IMR-90 (cell line): Measurements from ENCODE around the gene SERPINB10. TPM values are rescaled to one million over a fixed set of nuclear protein-coding genes. Genes with fewer than 3 reads are reported as not detected.

Experiments
- ATAC-seq: fragments of 200-7000 bp; cut with Tn5 transposase; 2 replicates; pipeline ENCODE4 v1.9.1; 2020; ENCODE audit warnings: low read depth, mild to moderate bottlenecking, moderate library complexity
- BruUV-seq: library from RNA; stranded (reverse); fragments of 400-500 nt; replicated peaks from 2 replicates; lab custom pipeline; 2021; lab: Mats Ljungman, UMichigan
- CTCF ChIA-PET: fragments of 300-600 bp; formaldehyde crosslinking; extraction: SDS; loops from one replicate; lab custom pipeline; 2021; ENCODE audit warnings: antibody characterized with exemption; lab: Yijun Ruan, JAX
- POLR2A ChIA-PET: fragments of 300-600 bp; sonication (Branson Sonifier 250); formaldehyde crosslinking; loops from one replicate; lab custom pipeline; 2022; ENCODE audit warnings: antibody characterized with exemption; ENCODE audit not compliant: unreplicated experiment; lab: Charles Lee
- DNase-seq: peaks from one replicate; pipeline ENCODE4 v3.0.0; 2013
- H2AFZ ChIP-seq: replicated peaks from 2 replicates; pipeline ENCODE3; 2013; ENCODE audit warnings: low read length, mild to moderate bottlenecking; ENCODE audit not compliant: poor library complexity
- H2AK5ac ChIP-seq: 2 replicates; pipeline ENCODE4 v1.6.1; 2013; ENCODE audit warnings: low read depth, low read length, inconsistent platforms
- H2AK9ac ChIP-seq: replicated peaks from 2 replicates; pipeline ENCODE3; 2013; ENCODE audit warnings: mild to moderate bottlenecking, low read depth, low read length, moderate library complexity; ENCODE audit not compliant: poor library complexity
- H2BK120ac ChIP-seq: 2 replicates; pipeline ENCODE4 v1.6.1; 2013; ENCODE audit warnings: low read depth, low read length, inconsistent platforms
- H2BK15ac ChIP-seq: 3 replicates; pipeline ENCODE4 v1.6.1; 2013; ENCODE audit warnings: low read depth, low read length, inconsistent platforms
- H2BK20ac ChIP-seq: 2 replicates; pipeline ENCODE4 v1.6.1; 2013; ENCODE audit warnings: low read depth, mild to moderate bottlenecking, inconsistent platforms, low read length, moderate library complexity
- H2BK5ac ChIP-seq: 2 replicates; pipeline ENCODE4 v1.6.1; 2013; ENCODE audit warnings: mild to moderate bottlenecking, low read depth, low read length, inconsistent platforms; ENCODE audit not compliant: poor library complexity, severe bottlenecking
- H3K14ac ChIP-seq: replicated peaks from 2 replicates; pipeline ENCODE4 v1.6.1; 2013; ENCODE audit warnings: low read depth, low read length, inconsistent platforms
- H3K18ac ChIP-seq: 2 replicates; pipeline ENCODE4 v1.6.1; 2013; ENCODE audit warnings: low read depth, low read length, control low read depth
- H3K23ac ChIP-seq: 2 replicates; pipeline ENCODE4 v1.6.1; 2013; ENCODE audit warnings: low read depth, low read length, inconsistent platforms
- H3K27ac ChIP-seq: 2 replicates; pipeline ENCODE4 v1.5.1; 2013; ENCODE audit warnings: mild to moderate bottlenecking, control low read depth, low read length; ENCODE audit not compliant: insufficient read depth
- H3K27me3 ChIP-seq: 2 replicates; pipeline ENCODE4 v1.6.1; 2013; ENCODE audit warnings: low read length; ENCODE audit not compliant: control insufficient read depth, insufficient read depth
- H3K36me3 ChIP-seq: 2 replicates; pipeline ENCODE4 v1.6.1; 2013; ENCODE audit warnings: low read length, mixed read lengths; ENCODE audit not compliant: control insufficient read depth, insufficient read depth
- H3K4ac ChIP-seq: 2 replicates; pipeline ENCODE4 v1.6.1; 2013; ENCODE audit warnings: low read depth, low read length, inconsistent platforms
- H3K4me1 ChIP-seq: 2 replicates; pipeline ENCODE4 v1.6.1; 2013; ENCODE audit warnings: low read length, mixed read lengths; ENCODE audit not compliant: control insufficient read depth, insufficient read depth
- H3K4me2 ChIP-seq: 2 replicates; pipeline ENCODE4 v1.6.1; 2013; ENCODE audit warnings: low read depth, mild to moderate bottlenecking, control low read depth, low read length, moderate library complexity
- H3K4me3 ChIP-seq: 2 replicates; pipeline ENCODE4 v1.5.1; 2013; ENCODE audit warnings: low read depth, mild to moderate bottlenecking, control low read depth, low read length, moderate library complexity; ENCODE audit not compliant: insufficient read depth
- H3K56ac ChIP-seq: 2 replicates; pipeline ENCODE4 v1.6.1; 2013; ENCODE audit warnings: low read length, inconsistent platforms; ENCODE audit not compliant: insufficient read depth; ENCODE audit errors: extremely low read depth
- H3K79me1 ChIP-seq, 2 experiments: 2 replicates each; pipeline ENCODE4 v1.6.1; 2013; ENCODE audit warnings: low read length in 2 of 2, inconsistent platforms in 1 of 2, low read depth in 1 of 2
- H3K9ac ChIP-seq: 2 replicates; pipeline ENCODE4 v1.6.1; 2013; ENCODE audit warnings: low read depth, low read length, control low read depth
- H3K9me1 ChIP-seq: 2 replicates; pipeline ENCODE4 v1.6.1; 2013; ENCODE audit warnings: low read length, inconsistent platforms; ENCODE audit not compliant: insufficient read depth
- H3K9me3 ChIP-seq: 2 replicates; pipeline ENCODE4 v1.6.1; 2013; ENCODE audit warnings: low read length; ENCODE audit not compliant: control insufficient read depth, insufficient read depth
- H4K20me1 ChIP-seq: 2 replicates; pipeline ENCODE4 v1.6.1; 2013; ENCODE audit warnings: low read length, inconsistent platforms; ENCODE audit not compliant: insufficient read depth
- H4K5ac ChIP-seq: 2 replicates; pipeline ENCODE4 v1.6.1; 2013; ENCODE audit warnings: mild to moderate bottlenecking, low read depth, low read length, control low read depth
- H4K8ac ChIP-seq, 2 experiments: 2 replicates each; pipeline ENCODE4 v1.6.1; 2013; ENCODE audit warnings: low read depth in 2 of 2, low read length in 2 of 2, control low read depth in 1 of 2, inconsistent platforms in 1 of 2
- H4K91ac ChIP-seq: 2 replicates; pipeline ENCODE4 v1.6.1; 2013; ENCODE audit warnings: low read depth, low read length, inconsistent platforms; ENCODE audit not compliant: insufficient read depth
- BHLHE40 ChIP-seq: fragments of 150-350 bp; IDR thresholded peaks from 2 replicates; pipeline ENCODE4 v1.6.1; 2016; ENCODE audit warnings: mild to moderate bottlenecking, low read depth, low read length
- CTCF ChIP-seq: conservative IDR thresholded peaks from 2 replicates; pipeline ENCODE4 v1.5.1; 2012; ENCODE audit warnings: mild to moderate bottlenecking, low read depth, low read length, improper control_type of control experiment
- MAZ ChIP-seq: IDR thresholded peaks from 2 replicates; pipeline ENCODE4 v1.6.1; 2012; ENCODE audit warnings: low read depth, mild to moderate bottlenecking, low read length, improper control_type of control experiment, moderate library complexity, borderline replicate concordance
- RCOR1 ChIP-seq: IDR thresholded peaks from 2 replicates; pipeline ENCODE4 v1.6.1; 2012; ENCODE audit warnings: mild to moderate bottlenecking, low read length, improper control_type of control experiment; ENCODE audit not compliant: insufficient replicate concordance
- WGBS, 2 experiments: methylation state at CpG; one replicate each; pipeline versions ENCODE4 v1.1.5 to v1.1.7; 2013; ENCODE audit warnings: missing lambda C conversion rate in 2 of 2; ENCODE audit not compliant: insufficient read length in 1 of 2; ENCODE audit errors: extremely low coverage in 2 of 2; 5-methylcytosine and 5-hydroxymethylcytosine counted together
- dilution Hi-C: fragments of 300-500 bp; cut with HindIII; formaldehyde crosslinking; loops from one replicate; pipeline ENCODE4 v1.14.3; 2018; ENCODE audit warnings: low sequenced_read_pairs; ENCODE audit not compliant: unreplicated experiment
- in situ Hi-C: fragments of 300-500 bp; cut with MboI; formaldehyde crosslinking; loops from 3 replicates; pipeline ENCODE4 v1.14.3; 2019; ENCODE audit warnings: low sequenced_read_pairs, inconsistent platforms, mixed read lengths
- intact Hi-C: fragments of 100-400 bp; cut with micrococcal nuclease; formaldehyde crosslinking; loops from 2 replicates; pipeline ENCODE4 v1.10.0; 2022
- polyA plus RNA-seq, 3 experiments: library from polyadenylated mRNA; depleted of rRNA; stranded (reverse); fragments of >200 nt; gene quantifications; 2 replicates each; pipeline ENCODE4 v1.2.3, GENCODE V29; 2012; ENCODE audit warnings: low replicate concordance in 1 of 3
- total RNA-seq: library from RNA; depleted of rRNA; stranded (reverse); fragments of >200 nt; gene quantifications from 2 replicates; pipeline ENCODE4 v1.2.3, GENCODE V29; 2012

SERPINB10 gene
- total and polyA plus RNA-seq, 2 of the 4 experiments (the other 2 are of a cell fraction), result not detected

GRCh38 chr18:63951302-63951705, 43.5 kb downstream of the SERPINB10 start:
- no peak overlapping the region for H3K56ac ChIP-seq
- no peaks in the 10 kb centered on the region for H4K20me1 ChIP-seq
- no peaks in the 10 kb centered on the region for H3K9me1 ChIP-seq
- dilution Hi-C loops (no loop called here), intact Hi-C loops (no loop called here), in situ Hi-C loops (no loop called here)
- 0% methylated on average over 1 of the region's 4 CpGs; no CpG with 5 or more reads in 1 of the 2 experiments for WGBS, 2 experiments
- no TSS peak for BruUV-seq
- H2BK20ac ChIP-seq, result no peak overlapping the region
- no peak overlapping the region for H4K91ac ChIP-seq
- no peak overlapping the region for H2BK5ac ChIP-seq
- POLR2A ChIA-PET, result interaction anchor here (1.0 kb wide), 1 partner anchor 19 kb away, joined by 3 read pairs; no protein-coding TSS in a partner anchor
- no peak overlapping the region for H3K4me3 ChIP-seq
- no peak overlapping the region for H3K27ac ChIP-seq
- H3K36me3 ChIP-seq, result no peaks in the 10 kb centered on the region
- ATAC-seq (no peak), DNase-seq (peak; percentile 34)
- peaks cover 10% of the 10 kb centered on the region for H3K27me3 ChIP-seq
- no peak overlapping the region for H3K14ac ChIP-seq
- H2AK9ac ChIP-seq, result no peak overlapping the region
- no peak overlapping the region for H3K4ac ChIP-seq
- no peak overlapping the region for H3K4me2 ChIP-seq
- no peak overlapping the region for H3K9ac ChIP-seq
- H4K5ac ChIP-seq, result no peak overlapping the region
- no peak overlapping the region for H3K18ac ChIP-seq
- no peaks in the 10 kb centered on the region for H3K79me1 ChIP-seq
- H2BK15ac ChIP-seq, result no peak overlapping the region
- CTCF ChIA-PET, result no interaction called here
- no peak overlapping the region for H2AFZ ChIP-seq
- no peak overlapping the region for H2BK120ac ChIP-seq
- no peaks in the 10 kb centered on the region for H3K9me3 ChIP-seq
- no peak overlapping the region for H2AK5ac ChIP-seq
- no peaks in the 10 kb centered on the region for H3K4me1 ChIP-seq
- H4K8ac ChIP-seq, result no peak overlapping the region
- TF ChIP-seq MAZ (no peak), RCOR1 (no peak), CTCF (peak; percentile 27; the same call in 1 of the 2 replicates), BHLHE40 (no peak)
- no peak overlapping the region for H3K23ac ChIP-seq
